HG03039 (cell line): ENCODE measurements around the gene FCF1.
"Not testable (repeated sequence)": the region's sequence is repeated elsewhere in the genome, so short reads cannot be mapped to it uniquely, and the experiment has no call there.

Experiments used
- ATAC-seq: cut with Tn5 transposase; IDR thresholded peaks from one replicate; pipeline ENCODE4 v1.9.1; 2021; ENCODE audit warnings: mild to moderate bottlenecking, moderate library complexity; ENCODE audit not compliant: unreplicated experiment

FCF1 gene

DNA sequence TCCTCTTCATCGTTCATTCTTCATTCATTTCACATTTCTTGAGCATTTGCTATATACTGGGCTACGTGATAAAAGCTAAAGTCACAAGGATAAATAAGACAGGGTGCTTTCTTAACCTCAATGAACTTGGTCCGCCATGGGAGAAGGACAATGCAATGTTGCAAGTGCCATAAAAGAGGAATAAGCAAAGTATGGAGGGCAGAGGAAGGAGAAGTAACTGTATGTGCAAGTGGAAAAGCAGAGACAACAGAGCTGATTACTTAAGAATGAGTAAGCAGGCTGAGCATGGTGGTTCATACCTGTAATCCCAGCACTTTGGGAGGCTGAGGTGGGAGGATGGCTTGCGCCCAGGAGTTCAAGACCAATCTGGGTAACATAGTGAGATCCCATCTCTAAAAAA lies 14.5 kb upstream of the FCF1 start:
- no peak for ATAC-seq

DNA sequence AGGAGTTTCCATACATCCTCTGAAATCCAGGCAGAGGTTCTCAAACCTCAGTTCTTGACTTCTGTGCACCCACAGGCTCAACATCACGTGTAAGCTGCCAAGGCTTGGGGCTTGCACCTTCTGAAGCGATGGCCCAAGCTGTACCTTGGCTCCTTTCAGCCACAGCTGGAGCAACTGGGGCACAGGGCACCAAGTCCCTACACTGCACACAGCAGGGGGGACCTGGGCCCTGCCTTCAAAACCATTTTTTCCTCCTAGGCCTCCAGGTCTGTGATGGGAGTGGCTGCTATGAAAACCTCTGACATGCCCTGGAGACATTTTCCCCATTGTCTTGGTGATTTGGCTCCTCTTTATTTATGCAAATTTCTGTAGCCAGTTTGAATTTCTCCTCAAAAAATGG lies 10.7 kb upstream of the FCF1 start:
- ATAC-seq = no peak

DNA sequence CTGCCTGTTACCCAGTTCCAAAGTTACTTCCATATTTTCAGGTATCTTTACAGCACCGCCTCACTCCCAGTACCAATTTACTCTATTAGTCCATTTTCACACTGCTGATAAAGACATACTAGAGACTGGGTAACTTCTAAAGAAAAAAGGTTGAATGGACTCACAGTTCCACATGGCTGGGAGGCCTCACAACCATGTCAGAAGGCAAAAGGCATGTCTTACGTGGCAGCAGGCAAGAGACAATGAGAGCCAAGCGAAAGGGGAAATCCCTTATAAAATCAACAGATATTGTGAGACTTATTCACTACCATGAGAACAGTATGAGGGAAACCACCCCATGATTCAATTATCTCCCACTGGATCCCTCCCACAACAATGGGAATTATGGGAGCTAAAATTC lies 9.9 kb upstream of the FCF1 start:
- no peak for ATAC-seq

DNA sequence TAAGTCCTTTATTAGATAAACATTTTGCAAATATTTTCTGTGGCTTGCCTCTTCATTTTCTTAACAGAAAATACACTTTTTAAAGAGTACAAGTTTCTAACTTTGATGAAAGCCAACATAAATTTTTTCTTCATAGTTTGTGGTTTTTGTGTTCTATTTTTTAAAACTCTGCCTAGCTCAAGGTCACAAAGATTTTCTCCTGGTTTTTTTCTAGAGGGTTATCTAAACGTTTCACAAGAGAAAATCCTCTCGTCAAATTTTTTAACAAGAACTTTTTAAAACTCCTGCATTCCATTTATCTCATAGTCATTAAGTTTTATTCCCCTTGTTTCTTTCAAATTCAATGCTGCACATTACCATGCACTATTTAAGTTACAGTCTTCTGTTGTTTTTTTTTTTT lies 8.3 kb upstream of the FCF1 start:
- no peak for ATAC-seq

DNA sequence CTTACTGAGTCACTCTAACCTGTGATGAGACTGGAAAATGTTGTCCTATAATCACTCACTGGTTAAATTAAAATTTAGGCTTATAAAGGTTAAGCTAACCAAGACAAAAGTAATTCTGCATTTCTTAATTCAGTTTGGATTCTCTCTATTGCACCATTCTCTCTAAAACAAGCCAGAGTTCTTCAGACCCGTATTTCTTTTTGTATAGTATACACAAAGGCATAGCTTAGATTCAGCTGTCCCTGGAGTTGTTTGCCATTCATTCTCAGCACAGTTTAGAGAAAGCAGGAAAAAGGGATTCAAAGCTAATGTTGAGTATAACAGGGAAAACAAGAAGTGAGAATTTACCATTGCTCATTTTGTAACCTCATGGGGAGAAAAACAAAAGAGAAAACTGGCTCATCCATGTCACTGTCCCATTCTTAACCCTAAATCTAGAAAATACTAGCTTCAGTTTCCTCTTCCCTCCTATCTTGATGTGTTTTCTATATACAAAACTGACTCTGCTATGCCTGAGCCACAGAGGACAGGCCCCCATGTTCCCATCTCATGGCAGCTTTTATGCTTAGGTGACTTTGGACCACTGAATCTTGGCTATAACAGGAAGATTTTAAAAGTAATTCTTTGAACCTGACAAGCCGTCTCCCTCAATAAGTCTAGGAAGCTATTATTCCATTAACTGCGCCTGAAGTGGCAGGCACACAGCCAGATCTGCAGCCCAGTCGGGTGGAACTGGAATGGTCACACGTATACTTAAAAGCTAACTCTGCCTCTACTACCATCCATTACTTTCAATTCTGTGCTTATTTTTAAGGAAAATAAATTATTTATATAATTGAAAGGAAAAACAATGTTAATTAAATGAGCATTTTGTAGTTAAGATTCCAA lies 7.1 kb upstream of the FCF1 start:
- ATAC-seq = no peak

DNA sequence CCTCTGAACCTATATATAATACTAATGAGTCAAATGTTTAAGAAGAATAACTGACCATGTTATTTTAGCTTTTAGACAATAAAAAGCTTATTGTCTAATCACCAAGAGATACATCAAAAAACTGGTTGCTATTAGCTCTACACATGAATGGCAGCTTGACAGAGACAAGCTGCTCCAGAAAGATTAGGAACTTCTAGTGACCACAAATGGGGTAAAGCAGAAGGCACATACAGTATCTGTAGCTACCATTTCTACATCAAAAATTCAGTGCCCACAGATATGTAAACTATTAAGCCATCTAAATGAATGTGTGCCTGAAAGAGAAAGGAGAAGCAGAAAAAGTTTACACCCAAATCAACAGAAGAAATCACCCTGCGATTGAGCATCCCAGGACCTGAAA lies 2.5 kb upstream of the FCF1 start:
- ATAC-seq = no peak

GRCh38 chr14:74711651-74712050 lies 1.3 kb upstream of the FCF1 start:
- no peak for ATAC-seq

GRCh38 chr14:74713395-74713735 lies 421 bp downstream of the FCF1 start:
- ATAC-seq = peak; percentile 8

DNA sequence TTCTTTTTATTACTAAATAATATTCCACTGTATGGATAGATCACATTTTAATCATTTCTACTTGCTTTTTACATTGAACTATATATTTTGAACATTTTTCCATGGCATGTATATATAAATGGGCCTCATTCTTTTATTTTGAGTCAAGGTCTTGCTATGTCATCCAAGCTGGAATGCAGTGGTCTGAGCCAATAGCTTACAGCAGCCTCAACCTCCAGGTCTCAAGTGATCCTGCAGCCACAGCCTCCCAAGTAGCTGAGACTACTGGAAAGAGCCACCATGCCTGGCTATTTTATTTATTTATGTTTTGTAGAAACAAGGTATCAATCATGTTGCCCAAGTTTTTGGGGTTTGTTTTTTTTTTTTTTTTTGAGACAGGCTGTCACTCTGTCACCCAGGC lies 7.6 kb downstream of the FCF1 start:
- ATAC-seq = no peak

DNA sequence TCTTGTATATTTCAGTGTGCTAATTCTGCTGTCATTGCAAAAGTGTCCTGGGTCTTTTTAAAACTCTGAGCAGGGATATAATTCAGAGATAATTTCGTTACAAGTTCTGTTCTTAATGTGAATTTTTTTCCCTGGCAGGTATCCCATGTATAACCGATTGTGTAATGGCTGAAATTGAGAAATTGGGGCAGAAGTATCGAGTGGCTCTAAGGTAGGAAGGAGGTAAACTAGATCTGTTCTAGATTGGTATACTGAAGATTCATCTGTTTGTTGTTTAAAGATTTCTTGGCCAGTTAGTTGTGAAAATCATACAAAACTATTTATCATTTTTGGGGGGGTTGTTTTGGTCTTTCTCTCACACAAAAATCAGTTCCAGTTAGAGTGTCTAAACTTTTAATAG lies 10.2 kb downstream of the FCF1 start:
- no peak for ATAC-seq

DNA sequence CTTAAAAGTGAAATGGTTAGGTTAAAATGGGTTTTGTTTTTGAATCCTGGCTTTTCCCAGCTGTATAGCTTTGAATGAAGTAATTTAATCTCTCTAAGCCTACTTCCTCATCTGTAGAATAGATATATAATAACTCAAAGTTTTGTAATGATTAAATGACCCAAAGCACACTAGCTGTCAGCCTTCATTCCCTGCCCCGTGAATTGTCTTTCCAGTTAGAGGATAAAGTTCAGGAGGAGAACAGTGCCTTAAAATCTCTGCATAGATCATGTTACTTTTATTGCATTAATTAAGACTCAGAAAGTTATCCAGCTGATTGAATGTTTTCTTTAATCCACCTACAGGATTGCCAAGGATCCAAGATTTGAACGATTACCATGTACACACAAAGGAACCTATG lies 19.4 kb downstream of the FCF1 start:
- ATAC-seq = no peak

DNA sequence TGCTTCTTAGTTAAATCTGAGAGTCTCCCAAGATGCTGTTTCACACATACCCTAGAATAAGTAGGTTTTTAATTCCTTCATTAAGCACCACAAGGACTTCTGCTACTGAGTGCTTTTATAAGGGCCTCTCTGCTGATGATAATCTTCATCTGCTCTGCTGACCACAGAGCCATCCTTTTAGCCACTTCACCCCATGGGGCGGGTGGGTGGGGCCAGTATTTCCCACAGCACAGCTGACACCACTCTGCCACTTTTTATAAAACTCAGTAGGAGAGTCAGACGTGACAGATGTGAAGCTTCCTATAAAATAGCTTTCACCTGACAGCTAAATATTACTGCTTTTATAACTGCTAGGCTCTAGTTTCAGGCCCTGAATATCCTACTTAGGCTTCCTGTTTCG lies 20.3 kb downstream of the FCF1 start:
- ATAC-seq = no peak

DNA sequence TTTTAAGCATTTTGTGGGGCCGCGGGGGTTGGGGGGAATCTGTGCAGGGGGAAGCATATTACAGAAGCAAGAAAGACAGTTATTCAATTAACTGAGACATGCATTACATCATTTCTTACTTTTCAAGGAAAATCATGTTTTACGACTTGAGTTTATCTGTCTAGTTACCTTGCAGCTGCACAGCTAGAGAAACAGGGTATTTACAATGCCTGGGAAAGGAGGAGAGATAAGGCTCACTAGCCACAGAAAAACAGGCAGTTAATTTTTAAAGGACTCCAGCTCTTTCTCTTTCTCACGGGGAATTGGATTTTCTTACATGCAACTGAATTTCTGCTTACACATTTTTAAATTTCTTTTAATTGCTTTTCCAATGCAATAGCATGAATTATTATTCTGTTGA lies 22.2 kb downstream of the FCF1 start:
- ATAC-seq = no peak

DNA sequence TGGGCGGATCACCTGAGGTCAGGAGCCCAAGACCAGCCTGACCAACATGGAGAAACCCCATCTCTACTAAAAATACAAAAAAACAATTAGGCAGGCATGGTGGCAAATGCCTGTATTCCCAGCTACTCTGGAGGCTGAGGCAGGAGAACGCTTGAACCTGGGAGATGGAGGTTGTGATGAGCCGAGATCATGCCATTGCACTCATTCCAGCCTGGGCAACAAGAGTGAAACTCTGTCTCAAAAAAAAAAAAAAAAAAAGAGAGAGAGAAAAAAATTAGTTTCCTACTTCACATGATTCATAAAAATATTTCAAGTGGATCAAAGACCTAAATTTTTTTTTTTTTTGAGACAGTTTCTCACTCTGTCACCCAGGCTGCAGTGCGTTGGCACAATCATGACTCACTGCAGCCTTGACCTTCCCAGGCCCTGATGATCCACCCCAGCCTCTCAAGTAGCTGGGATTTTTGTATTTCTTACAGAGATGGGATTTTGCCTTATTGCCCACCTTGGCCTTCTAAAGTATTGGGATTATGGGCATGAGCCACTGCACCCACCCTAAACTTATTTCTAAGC lies 24.9 kb downstream of the FCF1 start:
- no peak for ATAC-seq

DNA sequence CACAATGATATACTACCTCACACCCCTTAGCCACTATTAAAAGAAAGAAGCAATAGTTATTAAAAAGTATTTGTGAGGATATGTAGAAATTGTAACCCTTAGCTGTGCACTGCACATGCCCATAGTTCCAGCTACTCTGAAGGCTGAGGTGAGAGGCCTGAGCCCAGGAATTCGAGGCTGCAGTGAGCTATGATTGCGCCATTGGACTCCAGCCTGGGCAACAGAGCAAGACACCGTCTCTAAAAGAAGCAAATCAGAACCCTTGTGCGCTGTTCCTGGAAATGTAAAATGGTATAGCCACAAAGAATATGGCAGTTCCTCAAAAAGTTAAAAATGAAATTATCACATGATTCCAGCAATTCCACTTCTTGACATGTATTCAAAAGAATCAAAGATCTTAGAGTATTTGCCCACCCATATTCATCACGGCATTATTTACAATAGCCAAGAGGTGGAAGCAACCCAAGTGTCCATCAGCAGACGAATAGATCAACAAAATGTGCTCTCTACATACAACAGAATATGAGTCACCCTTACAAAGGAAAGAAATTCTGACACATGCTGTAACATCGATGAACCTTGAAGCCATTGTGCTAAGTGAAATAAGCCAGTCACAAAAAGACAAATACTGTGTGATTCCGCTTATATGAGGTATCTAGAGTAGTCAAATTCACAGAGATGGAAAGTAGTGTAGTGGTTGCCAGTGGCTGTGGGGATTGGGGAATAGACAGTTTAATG lies 26.5 kb downstream of the FCF1 start:
- ATAC-seq = no peak

DNA sequence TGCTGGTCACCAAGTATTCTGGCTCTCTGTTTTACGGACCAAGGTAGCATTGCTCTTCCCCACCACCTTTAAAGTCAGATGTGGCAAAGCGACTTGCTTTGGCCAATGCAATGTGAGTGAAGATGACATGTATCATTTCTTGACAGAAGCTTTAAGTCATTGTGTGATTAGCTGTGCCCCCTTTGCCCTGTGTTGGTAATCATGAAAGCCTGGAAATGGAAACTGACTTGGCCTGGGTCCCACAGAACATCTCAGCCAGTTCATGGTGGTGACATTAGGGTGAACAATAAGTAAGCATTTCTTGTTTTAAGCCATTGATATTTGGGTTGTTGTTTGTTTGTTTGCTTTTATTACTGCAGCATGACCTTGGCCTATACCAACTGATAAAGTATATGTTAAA lies 34.3 kb downstream of the FCF1 start:
- no peak for ATAC-seq

DNA sequence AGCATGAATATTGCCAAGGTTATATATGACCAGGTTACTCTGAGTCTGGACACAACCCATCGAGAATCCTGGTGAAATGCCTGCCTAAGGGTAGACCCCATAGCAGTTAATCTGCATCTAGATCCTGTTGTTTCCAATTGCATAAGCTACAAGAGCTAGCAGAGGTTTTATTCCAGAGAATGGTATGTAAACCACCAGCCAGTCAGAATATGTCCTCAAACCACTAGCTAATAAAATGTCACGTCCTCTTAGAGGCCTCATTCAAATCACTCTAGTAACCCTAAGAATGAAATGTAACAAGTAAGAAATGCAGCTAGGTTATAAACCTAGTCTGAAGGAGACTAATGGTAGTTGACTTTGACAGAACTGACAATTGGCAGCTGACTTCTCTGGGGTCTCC lies 41.2 kb downstream of the FCF1 start:
- ATAC-seq = no peak

GRCh38 chr14:74754899-74755298 lies 42.0 kb downstream of the FCF1 start:
- ATAC-seq = no peak

- no peak for ATAC-seq
Measured at GRCh38 chr14:74756326-74756725, 43.4 kb downstream of the FCF1 start.

DNA sequence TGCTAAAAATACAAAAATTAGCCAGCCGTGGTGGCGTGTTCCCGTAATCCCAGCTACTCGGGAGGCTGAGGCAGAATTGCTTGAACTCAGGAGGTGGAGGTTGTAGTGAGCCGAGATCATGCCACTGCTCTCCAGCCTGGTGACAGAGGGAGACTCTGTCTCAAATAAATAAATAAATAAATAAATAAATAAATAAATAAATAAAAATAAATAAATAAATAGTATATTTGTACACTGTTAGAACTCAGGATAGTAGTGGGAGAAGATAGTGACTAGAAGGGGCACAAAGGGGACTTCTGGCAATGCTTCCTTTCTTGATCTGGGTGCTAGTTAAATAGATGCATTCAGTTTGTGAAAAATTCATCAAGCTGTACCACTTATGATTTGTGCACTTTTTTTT lies 45.6 kb downstream of the FCF1 start:
- not testable (repeated sequence) for ATAC-seq

GRCh38 chr14:74762917-74763802 lies 50.2 kb downstream of the FCF1 start, which contains the start of gene YLPM1:
Gene YLPM1, plus strand, starts transcription at chr14:74763316. Its CDS starts 174 bp downstream, at chr14:74763490.
- ATAC-seq = peak; percentile 89
